ENCODE results near the gene RPS15. TPM values are rescaled to one million over a fixed set of nuclear protein-coding genes. Genes with fewer than 3 reads are reported as not detected.
A peak's percentile ranks its signal among the peaks of the same experiment; 100 is the strongest.
"Not testable (repeated sequence)": the region's sequence is repeated elsewhere in the genome, so short reads cannot be mapped to it uniquely, and the experiment has no call there.

The RPS15 gene
- total RNA-seq, 8 experiments from 2014 or later = 1,397 to 2,339 (median 1,906) TPM

GRCh38 chr19:1435378-1435989 lies 2.7 kb upstream of the RPS15 start:
- WGBS, 10 experiments = 78 to 100% (median 88%) methylated on average over 1 to 18 of the region's 21 CpGs
- H3K4me1 ChIP-seq (replicated peaks in 1 of 2) = peaks cover 10 to 11% of the 10 kb centered on the region in 2 donors
- no peak overlapping the region for H3K4me3 ChIP-seq
- H3K27ac ChIP-seq = no peak overlapping the region
- ATAC-seq (replicated peaks in 6 of 8) = no peak
- in situ Hi-C loops (cut with MboI; ENCODE audit: low pct_unique_long_range_greater_than_20kb in 2 of 9, low sequenced_read_pairs in 9 of 9, unreplicated experiment in 9 of 9) = no loop called here

- 34 to 90% (median 74%) methylated on average over 1 to 8 of the region's 8 CpGs for WGBS, 10 experiments
- no peak for ATAC-seq (replicated peaks in 6 of 8)
- in situ Hi-C loops (cut with MboI; ENCODE audit: low pct_unique_long_range_greater_than_20kb in 2 of 9, low sequenced_read_pairs in 9 of 9, unreplicated experiment in 9 of 9) = no loop called here
- Histone ChIP-seq H3K27ac (no peak overlapping the region), H3K4me3 (no peak overlapping the region), H3K4me1 (replicated peaks in 1 of 2) (peaks cover 10 to 11% of the 10 kb centered on the region in 2 donors)
Measured at GRCh38 chr19:1437609-1438008, 587 bp upstream of the RPS15 start.

GRCh38 chr19:1438933-1439354 lies 748 bp downstream of the RPS15 start:
- WGBS, 10 experiments = 0 to 3% (median 0%) methylated on average over 1 to 8 of the region's 26 CpGs; no CpG with 5 or more reads in 5 of the 10 experiments
- in situ Hi-C loops (cut with MboI; ENCODE audit: low pct_unique_long_range_greater_than_20kb in 2 of 9, low sequenced_read_pairs in 9 of 9, unreplicated experiment in 9 of 9) = no loop called here
- H3K4me1 ChIP-seq (replicated peaks in 1 of 2) = peaks cover 10 to 11% of the 10 kb centered on the region in 2 donors
- peak in 1 of 8 experiments; percentile 1 for ATAC-seq (replicated peaks in 6 of 8)
- H3K27ac ChIP-seq = peak overlapping the region; percentile 69 to 92
- peak overlapping the region; percentile 49 to 95 (median 84) for H3K4me3 ChIP-seq

- ATAC-seq (replicated peaks in 6 of 8); in situ Hi-C loops (cut with MboI; ENCODE audit: low pct_unique_long_range_greater_than_20kb in 2 of 9, low sequenced_read_pairs in 9 of 9, unreplicated experiment in 9 of 9); H3K27ac ChIP-seq: not testable (repeated sequence)
- H3K4me1 ChIP-seq (replicated peaks in 1 of 2) = peaks cover 10 to 11% of the 10 kb centered on the region in 2 donors
- 0 to 80% (median 70%) methylated on average over 1 to 16 of the region's 57 CpGs; no CpG with 5 or more reads in 3 of the 10 experiments for WGBS, 10 experiments
- H3K4me3 ChIP-seq = peak overlapping the region; percentile 49 to 95 (median 84)
Measured at GRCh38 chr19:1439525-1440417, 1.6 kb downstream of the RPS15 start.

GRCh38 chr19:1440418-1440801 lies 2.2 kb downstream of the RPS15 start:
- Histone ChIP-seq H3K4me3 (no peak overlapping the region), H3K27ac (no peak overlapping the region), H3K4me1 (replicated peaks in 1 of 2) (peaks cover 10 to 11% of the 10 kb centered on the region in 2 donors)
- in situ Hi-C loops (cut with MboI; ENCODE audit: low pct_unique_long_range_greater_than_20kb in 2 of 9, low sequenced_read_pairs in 9 of 9, unreplicated experiment in 9 of 9) = no loop called here
- whole genome bisulfite sequencing, 10 experiments = 80% methylated on average over 2 of the region's 15 CpGs; no CpG with 5 or more reads in 9 of the 10 experiments
- no peak for ATAC-seq (replicated peaks in 6 of 8)

GRCh38 chr19:1441022-1441426 lies 2.8 kb downstream of the RPS15 start:
- 100% methylated on average over 1 to 2 of the region's 9 CpGs; no CpG with 5 or more reads in 7 of the 10 experiments for WGBS, 10 experiments
- Histone ChIP-seq H3K4me1 (replicated peaks in 1 of 2) (peaks cover 10 to 11% of the 10 kb centered on the region in 2 donors), H3K4me3 (no peak overlapping the region), H3K27ac (no peak overlapping the region)
- ATAC-seq (replicated peaks in 6 of 8) = no peak
- in situ Hi-C loops (cut with MboI; ENCODE audit: low pct_unique_long_range_greater_than_20kb in 2 of 9, low sequenced_read_pairs in 9 of 9, unreplicated experiment in 9 of 9) = no loop called here

- in situ Hi-C loops (cut with MboI; ENCODE audit: low pct_unique_long_range_greater_than_20kb in 2 of 9, low sequenced_read_pairs in 9 of 9, unreplicated experiment in 9 of 9) = no loop called here
- no peak for ATAC-seq (replicated peaks in 6 of 8)
- no peak overlapping the region for H3K27ac ChIP-seq
- peaks cover 11 to 13% of the 10 kb centered on the region in 2 donors for H3K4me1 ChIP-seq (replicated peaks in 1 of 2)
- WGBS, 10 experiments = 76 to 100% (median 88%) methylated on average over 1 to 12 of the region's 25 CpGs; no CpG with 5 or more reads in 1 of the 10 experiments
- no peak overlapping the region for H3K4me3 ChIP-seq
Measured at GRCh38 chr19:1441677-1442438, 3.7 kb downstream of the RPS15 start.

- 0% methylated on average over 9 of the region's 70 CpGs; no CpG with 5 or more reads in 9 of the 10 experiments for WGBS, 10 experiments
- Histone ChIP-seq H3K4me3 (peak overlapping the region; percentile 42 to 80 (median 58)), H3K27ac (peak overlapping the region; percentile 79 to 92), H3K4me1 (replicated peaks in 1 of 2) (peaks cover 12 to 14% of the 10 kb centered on the region in 2 donors)
- ATAC-seq (replicated peaks in 6 of 8) = peak; percentile 57 to 74 (median 62)
- in situ Hi-C loops (cut with MboI; ENCODE audit: low pct_unique_long_range_greater_than_20kb in 2 of 9, low sequenced_read_pairs in 9 of 9, unreplicated experiment in 9 of 9) = no loop called here
Measured at GRCh38 chr19:1445185-1445931, 7.2 kb downstream of the RPS15 start.

GRCh38 chr19:1445932-1446712 lies 7.9 kb downstream of the RPS15 start:
- ATAC-seq (replicated peaks in 6 of 8) = peak in 7 of 8 experiments; percentile 5 to 62 (median 54)
- in situ Hi-C loops (cut with MboI; ENCODE audit: low pct_unique_long_range_greater_than_20kb in 2 of 9, low sequenced_read_pairs in 9 of 9, unreplicated experiment in 9 of 9) = no loop called here
- peaks cover 16 to 19% of the 10 kb centered on the region in 2 donors for H3K4me1 ChIP-seq (replicated peaks in 1 of 2)

GRCh38 chr19:1446713-1447481 lies 8.7 kb downstream of the RPS15 start:
- 0% methylated on average over 1 of the region's 63 CpGs; no CpG with 5 or more reads in 9 of the 10 experiments for WGBS, 10 experiments
- ATAC-seq (replicated peaks in 6 of 8) = no peak
- in situ Hi-C loops (cut with MboI; ENCODE audit: low pct_unique_long_range_greater_than_20kb in 2 of 9, low sequenced_read_pairs in 9 of 9, unreplicated experiment in 9 of 9) = no loop called here

More at GRCh38 chr19:1445932-1446712, 7.9 kb downstream of the RPS15 start:
- no CpG with 5 or more reads among the region's 99 CpGs for WGBS, 10 experiments
- Histone ChIP-seq H3K27ac (peak overlapping the region; percentile 79 to 92), H3K4me3 (peak overlapping the region; percentile 42 to 80 (median 58))

GRCh38 chr19:1447504-1447903 lies 9.3 kb downstream of the RPS15 start:
- Histone ChIP-seq H3K27ac (no peak overlapping the region), H3K4me1 (replicated peaks in 1 of 2) (peaks cover 22 to 30% of the 10 kb centered on the region in 2 donors), H3K4me3 (peak overlapping the region in 4 of 5 donors; percentile 50 to 80 (median 68))
- in situ Hi-C loops (cut with MboI; ENCODE audit: low pct_unique_long_range_greater_than_20kb in 2 of 9, low sequenced_read_pairs in 9 of 9, unreplicated experiment in 9 of 9) = no loop called here
- ATAC-seq (replicated peaks in 6 of 8) = no peak
- 0 to 60% (median 20%) methylated on average over 1 to 2 of the region's 4 CpGs; no CpG with 5 or more reads in 5 of the 10 experiments for WGBS, 10 experiments

More at GRCh38 chr19:1446713-1447481, 8.7 kb downstream of the RPS15 start:
- Histone ChIP-seq H3K4me3 (peak overlapping the region; percentile 42 to 80 (median 58)), H3K4me1 (replicated peaks in 1 of 2) (peaks cover 22 to 26% of the 10 kb centered on the region in 2 donors), H3K27ac (peak overlapping the region; percentile 79 to 92)

Measured in motor neuron (in vitro differentiated cells).